ENCODE data around the gene DUSP11. TPM values are rescaled to one million over a fixed set of nuclear protein-coding genes. Genes with fewer than 3 reads are reported as not detected.
A peak's percentile ranks its signal among the peaks of the same experiment; 100 is the strongest.

Gene DUSP11
- total RNA-seq, 1 experiment from 2014 or later: 30.4 TPM

- BruUV-seq (replicated peaks): no TSS peak
- Histone ChIP-seq H3K79me2 (ENCODE audit: low read length) (no peaks in the 10 kb centered on the region), H2AFZ (ENCODE audit: low read length) (peak overlapping the region; percentile 74), H3K4me3 (ENCODE audit: low read length) (peak overlapping the region; percentile 37), H4K20me1 (ENCODE audit: low read length) (no peaks in the 10 kb centered on the region), H3K9ac (ENCODE audit: low read length) (peak overlapping the region; percentile 72), H3K4me1 (ENCODE audit: insufficient read depth, low read length) (peaks cover 37% of the 10 kb centered on the region), H3K9me3 (ENCODE audit: low read length) (no peaks in the 10 kb centered on the region), H3K9me2 (replicated peaks; ENCODE audit: low read length) (0 out of 2 replicates have a peak, but pooled peaks cover 2% of the 10 kb centered on the region), H3K36me3 (ENCODE audit: low read depth, low read length) (no peaks in the 10 kb centered on the region), H3K27me3 (ENCODE audit: low read length) (no peaks in the 10 kb centered on the region), H3K4me2 (ENCODE audit: low read length) (peak overlapping the region; percentile 69), H3F3A (ENCODE audit: low read length, unreplicated experiment) (peaks cover 5% of the 10 kb centered on the region), H3K27ac (ENCODE audit: low read length) (peak overlapping the region; percentile 94)
- POLR2A ChIA-PET (ENCODE audit: unreplicated experiment): interaction anchor here (0.7 kb wide), 2 partner anchors 354 to 599 kb away, joined by 4 read pairs; no protein-coding TSS in a partner anchor
- DNase-seq (peak; percentile 89), ATAC-seq (peak; percentile 92)
- CTCF ChIA-PET: interaction anchor here (0.6 to 1.6 kb wide), 3 partner anchors 179 to 1727 kb away, joined by 3 to 4 read pairs (median 4); no protein-coding TSS in a partner anchor
- intact Hi-C loops (cut with micrococcal nuclease): loop anchor here (2.0 kb wide), 1 partner anchor 49 kb away; no protein-coding TSS in a partner anchor
- TF ChIP-seq, protein P1, sequence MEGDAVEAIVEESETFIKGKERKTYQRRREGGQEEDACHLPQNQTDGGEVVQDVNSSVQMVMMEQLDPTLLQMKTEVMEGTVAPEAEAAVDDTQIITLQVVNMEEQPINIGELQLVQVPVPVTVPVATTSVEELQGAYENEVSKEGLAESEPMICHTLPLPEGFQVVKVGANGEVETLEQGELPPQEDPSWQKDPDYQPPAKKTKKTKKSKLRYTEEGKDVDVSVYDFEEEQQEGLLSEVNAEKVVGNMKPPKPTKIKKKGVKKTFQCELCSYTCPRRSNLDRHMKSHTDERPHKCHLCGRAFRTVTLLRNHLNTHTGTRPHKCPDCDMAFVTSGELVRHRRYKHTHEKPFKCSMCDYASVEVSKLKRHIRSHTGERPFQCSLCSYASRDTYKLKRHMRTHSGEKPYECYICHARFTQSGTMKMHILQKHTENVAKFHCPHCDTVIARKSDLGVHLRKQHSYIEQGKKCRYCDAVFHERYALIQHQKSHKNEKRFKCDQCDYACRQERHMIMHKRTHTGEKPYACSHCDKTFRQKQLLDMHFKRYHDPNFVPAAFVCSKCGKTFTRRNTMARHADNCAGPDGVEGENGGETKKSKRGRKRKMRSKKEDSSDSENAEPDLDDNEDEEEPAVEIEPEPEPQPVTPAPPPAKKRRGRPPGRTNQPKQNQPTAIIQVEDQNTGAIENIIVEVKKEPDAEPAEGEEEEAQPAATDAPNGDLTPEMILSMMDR (conservative IDR thresholded peaks at IDR 0.05; ENCODE audit: low read depth, low read length): no peak
- TF ChIP-seq EZH2 (IDR thresholded peaks at IDR 0.05; ENCODE audit: low read length, unreplicated experiment): no peak
- TF ChIP-seq EZH2phosphoT487 (IDR thresholded peaks at IDR 0.05; ENCODE audit: borderline replicate concordance, low read length): no peak
These were observed 43.5 kb upstream of the DUSP11 start for GRCh38 chr2:73823416-73823815.

GRCh38 chr2:73822991-73823390, 43.1 kb upstream of the DUSP11 start:
- TSS peak; percentile 38 for BruUV-seq (replicated peaks)
- H3K9me3 ChIP-seq (ENCODE audit: low read length): no peaks in the 10 kb centered on the region
- ATAC-seq (peak; percentile 58), DNase-seq (peak; percentile 77)
- peak overlapping the region; percentile 37 for H3K4me3 ChIP-seq (ENCODE audit: low read length)
- POLR2A ChIA-PET (ENCODE audit: unreplicated experiment): interaction anchor here (0.7 kb wide), 1 partner anchor 598 kb away, joined by 4 read pairs; no protein-coding TSS in a partner anchor
- H4K20me1 ChIP-seq (ENCODE audit: low read length): no peaks in the 10 kb centered on the region
- peak overlapping the region; percentile 74 for H2AFZ ChIP-seq (ENCODE audit: low read length)
- H3K9ac ChIP-seq (ENCODE audit: low read length): peak overlapping the region; percentile 72
- H3F3A ChIP-seq (ENCODE audit: low read length, unreplicated experiment): peaks cover 5% of the 10 kb centered on the region
- peaks cover 33% of the 10 kb centered on the region for H3K4me1 ChIP-seq (ENCODE audit: insufficient read depth, low read length)
- TF ChIP-seq EZH2phosphoT487 (IDR thresholded peaks at IDR 0.05; ENCODE audit: borderline replicate concordance, low read length) (no peak), EZH2 (IDR thresholded peaks at IDR 0.05; ENCODE audit: low read length, unreplicated experiment) (no peak)
- TF ChIP-seq, protein P1 (conservative IDR thresholded peaks at IDR 0.05; ENCODE audit: low read depth, low read length): no peak
- CTCF ChIA-PET: no interaction called here
- no peaks in the 10 kb centered on the region for H3K79me2 ChIP-seq (ENCODE audit: low read length)
- intact Hi-C loops (cut with micrococcal nuclease): loop anchor here (2.0 kb wide), 1 partner anchor 48 kb away; no protein-coding TSS in a partner anchor
- peak overlapping the region; percentile 94 for H3K27ac ChIP-seq (ENCODE audit: low read length)
- peak overlapping the region; percentile 69 for H3K4me2 ChIP-seq (ENCODE audit: low read length)
- H3K9me2 ChIP-seq (replicated peaks; ENCODE audit: low read length): 0 out of 2 replicates have a peak, but pooled peaks cover 2% of the 10 kb centered on the region
- no peaks in the 10 kb centered on the region for H3K36me3 ChIP-seq (ENCODE audit: low read depth, low read length)
- H3K27me3 ChIP-seq (ENCODE audit: low read length): no peaks in the 10 kb centered on the region

GRCh38 chr2:73822276-73822675, 42.4 kb upstream of the DUSP11 start:
- Histone ChIP-seq H3K4me3 (ENCODE audit: low read length) (peak overlapping the region; percentile 37; the same call in 1 of the 2 replicates), H3K4me2 (ENCODE audit: low read length) (peak overlapping the region; percentile 69), H3K9ac (ENCODE audit: low read length) (peak overlapping the region; percentile 72), H3K27ac (ENCODE audit: low read length) (peak overlapping the region; percentile 94), H2AFZ (ENCODE audit: low read length) (peak overlapping the region; percentile 74), H4K20me1 (ENCODE audit: low read length) (no peaks in the 10 kb centered on the region), H3K4me1 (ENCODE audit: insufficient read depth, low read length) (peaks cover 33% of the 10 kb centered on the region), H3K36me3 (ENCODE audit: low read depth, low read length) (no peaks in the 10 kb centered on the region), H3K9me3 (ENCODE audit: low read length) (no peaks in the 10 kb centered on the region), H3K9me2 (replicated peaks; ENCODE audit: low read length) (0 out of 2 replicates have a peak, but pooled peaks cover 2% of the 10 kb centered on the region), H3F3A (ENCODE audit: low read length, unreplicated experiment) (peaks cover 5% of the 10 kb centered on the region), H3K27me3 (ENCODE audit: low read length) (no peaks in the 10 kb centered on the region), H3K79me2 (ENCODE audit: low read length) (no peaks in the 10 kb centered on the region)
- ChIA-PET POLR2A (ENCODE audit: unreplicated experiment) (no interaction called here), CTCF (interaction anchor here (0.7 kb wide), 1 partner anchor 258 kb away, joined by 5 read pairs; no protein-coding TSS in a partner anchor)
- no peak for ATAC-seq
- TF ChIP-seq EZH2phosphoT487 (IDR thresholded peaks at IDR 0.05; ENCODE audit: borderline replicate concordance, low read length) (no peak), EZH2 (IDR thresholded peaks at IDR 0.05; ENCODE audit: low read length, unreplicated experiment) (no peak)
- TF ChIP-seq, protein P1 (conservative IDR thresholded peaks at IDR 0.05; ENCODE audit: low read depth, low read length): no peak
- no TSS peak for BruUV-seq (replicated peaks)
- DNase-seq: no peak
- intact Hi-C loops (cut with micrococcal nuclease): loop anchor here (2.0 kb wide), 1 partner anchor 47 kb away; no protein-coding TSS in a partner anchor

All from PC-3 (cell line).